ENCODE measurements around the gene AP2A2. TPM values are rescaled to one million over a fixed set of nuclear protein-coding genes. Genes with fewer than 3 reads are reported as not detected.

The AP2A2 gene
- total RNA-seq, 1 donor from 2014 or later, result 91.4 TPM

GRCh38 chr11:1060852-1061616 lies 135.4 kb downstream of the AP2A2 start:
- no peak for DNase-seq (ENCODE audit: low read depth)
- Histone ChIP-seq H3K4me3 (ENCODE audit: low read depth, low read length) (no peak overlapping the region), H3K27me3 (ENCODE audit: control insufficient read depth, insufficient read depth, low read length) (peaks cover 7% of the 10 kb centered on the region), H3K36me3 (ENCODE audit: control insufficient read depth, insufficient read depth, low read length) (no peaks in the 10 kb centered on the region)
- TF ChIP-seq CTCF (IDR thresholded peaks at IDR 0.05; ENCODE audit: insufficient read depth, low read length, poor library complexity, severe bottlenecking), result no peak

Other genes with a start within 250 kb of the AP2A2 start
- 56.5 and 63.0 TPM in 2 replicates for gene DEAF1, start 230.6 kb upstream of the AP2A2 start, total RNA-seq
- 22.7 and 28.5 TPM in 2 replicates for gene TMEM80, start 230.1 kb upstream of the AP2A2 start, total RNA-seq
- gene EPS8L2, start 219.6 kb upstream of the AP2A2 start, total RNA-seq, result 119 and 143 TPM in 2 replicates
- gene TALDO1, start 178.4 kb upstream of the AP2A2 start, total RNA-seq, result 201 and 207 TPM in 2 replicates
- 27.6 and 54.9 TPM in 2 replicates for gene GATD1, start 148.4 kb upstream of the AP2A2 start, total RNA-seq
- gene CEND1, start 135.8 kb upstream of the AP2A2 start, total RNA-seq, result 0.25 TPM in 1 of 2 replicates, not detected in the other
- 17.1 and 19.8 TPM in 2 replicates for gene SLC25A22, start 127.6 kb upstream of the AP2A2 start, total RNA-seq
- 31.1 and 36.2 TPM in 2 replicates for gene PIDD1, start 120.6 kb upstream of the AP2A2 start, total RNA-seq
- 708 and 1,183 TPM in 2 replicates for gene RPLP2, start 115.9 kb upstream of the AP2A2 start, total RNA-seq
- 27.5 and 46.0 TPM in 2 replicates for gene PNPLA2, start 107.0 kb upstream of the AP2A2 start, total RNA-seq
- 18.3 and 19.7 TPM in 2 replicates for gene CRACR2B, start 98.0 kb upstream of the AP2A2 start, total RNA-seq
- gene CD151, start 92.9 kb upstream of the AP2A2 start, total RNA-seq, result 644 and 669 TPM in 2 replicates
- 42.0 and 45.1 TPM in 2 replicates for gene POLR2L, start 83.3 kb upstream of the AP2A2 start, total RNA-seq
- gene TSPAN4, start 83.0 kb upstream of the AP2A2 start, total RNA-seq, result 77.5 and 77.9 TPM in 2 replicates
- 90.0 and 121 TPM in 2 replicates for gene CHID1, start 15.1 kb upstream of the AP2A2 start, total RNA-seq
- under 0.01 TPM in 1 of 2 replicates, not detected in the other for gene MUC6, start 110.8 kb downstream of the AP2A2 start, total RNA-seq
- not detected in 2 replicates for gene MUC2, start 149.0 kb downstream of the AP2A2 start, total RNA-seq
- gene MUC5AC, start 232.1 kb downstream of the AP2A2 start, total RNA-seq, result not detected in 2 replicates